Astrocyte of the spinal cord (primary cell): ENCODE data around the gene C19orf12.

Experiments used
- DNase-seq: peaks from one replicate; pipeline ENCODE4 v3.0.0; 2011; ENCODE audit warnings: low read depth, low spot score
- H3K4me3 ChIP-seq: 2 replicates; pipeline ENCODE4 v1.5.1; 2011; ENCODE audit warnings: low read depth, mild to moderate bottlenecking, low read length, moderate library complexity
- in situ Hi-C: cut with HindIII; loops from 2 replicates; pipeline ENCODE4 v1.10.0; 2017; ENCODE audit warnings: low sequenced_read_pairs
- TF ChIP-seq, protein P1 (sequence below): IDR thresholded peaks from 2 replicates; pipeline ENCODE4 v1.5.1; 2012; ENCODE audit warnings: low read depth, mild to moderate bottlenecking, low read length, inconsistent platforms

C19orf12 gene

DNA sequence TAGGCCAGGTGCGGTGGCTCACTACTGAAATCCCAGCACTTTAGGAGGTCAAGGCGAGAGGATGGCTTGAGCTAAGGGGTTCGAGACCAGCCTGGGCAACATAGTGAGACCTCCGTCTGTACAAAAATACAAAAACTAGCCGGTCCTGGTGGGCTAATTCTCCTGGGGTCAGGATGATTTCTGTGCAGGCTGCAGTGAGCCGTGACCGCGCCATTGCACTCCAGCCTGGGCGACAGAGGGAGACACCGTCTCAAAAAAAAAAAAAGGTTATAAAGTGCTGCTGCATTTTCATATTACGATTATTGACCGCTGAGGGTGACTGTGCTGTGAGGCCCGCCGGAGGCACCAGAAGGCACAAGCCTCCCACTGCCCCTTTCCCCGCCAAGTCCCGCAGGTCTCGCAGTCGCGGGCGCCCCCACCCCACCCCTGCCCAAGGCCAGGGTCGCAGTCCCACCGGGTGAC is 50.3 kb downstream of the C19orf12 start:
- peak overlapping the region; percentile 25 for H3K4me3 ChIP-seq
- TF ChIP-seq, protein P1, sequence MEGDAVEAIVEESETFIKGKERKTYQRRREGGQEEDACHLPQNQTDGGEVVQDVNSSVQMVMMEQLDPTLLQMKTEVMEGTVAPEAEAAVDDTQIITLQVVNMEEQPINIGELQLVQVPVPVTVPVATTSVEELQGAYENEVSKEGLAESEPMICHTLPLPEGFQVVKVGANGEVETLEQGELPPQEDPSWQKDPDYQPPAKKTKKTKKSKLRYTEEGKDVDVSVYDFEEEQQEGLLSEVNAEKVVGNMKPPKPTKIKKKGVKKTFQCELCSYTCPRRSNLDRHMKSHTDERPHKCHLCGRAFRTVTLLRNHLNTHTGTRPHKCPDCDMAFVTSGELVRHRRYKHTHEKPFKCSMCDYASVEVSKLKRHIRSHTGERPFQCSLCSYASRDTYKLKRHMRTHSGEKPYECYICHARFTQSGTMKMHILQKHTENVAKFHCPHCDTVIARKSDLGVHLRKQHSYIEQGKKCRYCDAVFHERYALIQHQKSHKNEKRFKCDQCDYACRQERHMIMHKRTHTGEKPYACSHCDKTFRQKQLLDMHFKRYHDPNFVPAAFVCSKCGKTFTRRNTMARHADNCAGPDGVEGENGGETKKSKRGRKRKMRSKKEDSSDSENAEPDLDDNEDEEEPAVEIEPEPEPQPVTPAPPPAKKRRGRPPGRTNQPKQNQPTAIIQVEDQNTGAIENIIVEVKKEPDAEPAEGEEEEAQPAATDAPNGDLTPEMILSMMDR: no peak
- DNase-seq: no peak
- in situ Hi-C loops: no loop called here

DNA sequence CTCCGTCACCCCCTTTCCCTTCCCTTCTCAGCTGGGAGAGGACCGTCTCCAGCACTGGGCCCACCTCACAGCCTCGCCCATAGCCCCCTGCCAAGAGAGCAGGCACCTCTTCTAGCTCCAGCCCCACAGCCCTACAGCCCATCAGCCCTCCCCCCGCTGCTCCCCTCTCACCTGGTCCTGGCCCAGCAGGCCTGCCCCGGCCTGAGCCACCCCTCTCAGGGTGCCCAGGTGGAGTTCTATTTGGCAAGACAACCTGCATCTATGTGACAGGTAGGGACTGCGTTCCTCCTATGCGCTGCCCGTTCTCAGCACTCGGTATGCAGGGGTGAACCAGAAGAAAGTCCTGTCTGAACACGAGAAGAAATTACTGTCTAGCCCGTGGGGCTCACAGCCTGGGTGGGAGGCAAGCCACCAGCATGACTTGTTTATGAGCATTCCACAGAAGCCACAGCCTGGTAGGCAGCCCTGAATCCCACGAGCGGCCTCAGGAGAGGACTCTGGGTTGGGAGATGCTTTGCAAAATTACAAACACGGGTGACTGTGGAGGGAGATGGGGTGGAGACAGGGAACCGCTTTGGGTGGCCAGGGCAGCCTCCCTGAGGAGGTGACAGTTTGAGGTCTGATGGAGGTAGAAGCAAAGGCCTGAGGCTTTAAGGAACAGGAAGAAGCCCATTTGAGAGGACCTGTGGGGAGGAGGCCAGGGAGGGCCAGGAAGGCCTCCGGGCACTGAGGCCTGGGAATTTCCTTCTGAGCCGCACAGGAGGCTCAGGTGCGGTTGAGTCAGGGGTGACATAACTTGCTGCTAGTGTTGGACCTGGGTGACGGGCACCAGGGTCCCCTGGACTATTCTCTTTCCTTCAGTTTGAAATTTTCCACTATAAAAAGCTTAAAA is 51.0 kb downstream of the C19orf12 start:
- peak; percentile 36 for DNase-seq
- in situ Hi-C loops: no loop called here
- TF ChIP-seq, protein P1: no peak
- no peak overlapping the region for H3K4me3 ChIP-seq

DNA sequence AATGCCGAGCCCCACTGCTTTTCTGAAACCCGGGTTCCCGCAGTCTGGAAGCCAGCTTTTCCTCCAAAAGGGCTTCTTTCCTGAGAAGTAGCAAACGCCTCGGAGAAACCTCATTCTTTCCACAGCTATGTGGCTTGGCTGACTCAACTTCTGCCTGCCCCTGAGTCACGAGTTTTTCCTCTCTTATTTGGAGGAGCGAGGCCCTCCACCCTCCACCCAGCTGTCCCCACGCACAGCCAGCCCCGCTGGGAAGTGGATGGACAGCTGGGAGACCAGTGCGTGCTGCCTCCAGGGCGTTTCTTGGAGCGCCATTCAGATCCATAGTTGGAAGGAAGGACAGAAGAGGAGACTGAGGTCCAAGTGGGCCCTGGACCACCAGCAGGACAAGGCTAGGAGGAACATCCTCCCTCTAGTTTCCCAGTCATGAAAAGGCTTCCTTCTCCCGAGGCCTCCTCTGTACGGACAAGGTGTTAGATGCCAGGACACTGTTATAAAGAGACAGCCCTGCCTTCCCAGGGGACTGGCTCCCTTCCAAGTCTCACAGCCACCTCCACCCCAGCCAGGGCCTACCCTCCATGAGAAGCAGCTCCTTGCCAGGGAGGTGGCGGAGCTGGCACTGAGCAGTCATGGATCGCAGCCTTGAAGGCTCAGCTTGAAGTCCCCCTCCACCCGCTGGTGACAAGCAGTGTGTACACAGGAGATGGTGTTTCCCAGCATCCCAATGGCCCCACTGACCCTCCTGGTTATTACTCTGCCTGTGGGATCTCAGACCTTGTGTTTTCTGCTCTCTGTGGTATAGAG is 52.3 kb downstream of the C19orf12 start:
- DNase-seq: peak; percentile 87
- in situ Hi-C loops: no loop called here
- TF ChIP-seq, protein P1: no peak
- no peak overlapping the region for H3K4me3 ChIP-seq

DNA sequence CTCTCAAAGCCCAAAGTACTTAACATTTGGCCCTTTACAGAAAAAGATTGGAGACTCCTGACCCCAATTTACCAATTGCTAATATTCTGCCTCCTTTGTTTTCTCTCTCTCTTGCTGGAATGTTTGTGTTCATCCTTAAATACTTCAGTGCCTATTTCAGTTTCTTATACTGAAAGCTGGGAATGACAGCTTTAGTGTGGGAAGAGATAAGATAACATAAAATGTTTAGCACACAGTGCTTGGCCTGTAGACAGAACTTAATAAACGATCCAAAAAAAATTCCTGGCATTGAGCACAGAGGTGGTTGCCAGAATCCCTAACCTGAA is 52.8 kb downstream of the C19orf12 start:
- no peak overlapping the region for H3K4me3 ChIP-seq
- in situ Hi-C loops: no loop called here
- no peak for DNase-seq
- TF ChIP-seq, protein P1: no peak

DNA sequence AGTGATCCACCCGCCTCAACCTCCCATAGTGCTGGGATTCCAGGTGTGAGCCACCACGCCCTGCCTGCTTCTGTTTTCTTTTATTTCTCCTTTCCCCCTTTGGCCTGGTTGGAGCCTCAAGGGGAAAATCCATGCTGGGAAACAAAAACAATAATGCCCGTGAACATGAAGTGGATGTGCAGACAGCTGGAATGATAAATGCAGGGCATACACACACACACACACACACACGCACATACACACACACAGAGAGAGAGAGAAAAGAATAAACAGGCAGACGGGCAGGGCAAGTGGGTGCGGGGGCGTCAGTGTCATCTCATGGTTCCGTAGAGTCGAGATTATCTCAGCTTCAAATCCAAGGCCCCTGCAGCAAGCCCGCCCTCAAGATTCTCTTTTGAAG is 54.2 kb downstream of the C19orf12 start:
- H3K4me3 ChIP-seq: no peak overlapping the region
- TF ChIP-seq, protein P1: no peak
- DNase-seq: no peak
- in situ Hi-C loops: no loop called here

DNA sequence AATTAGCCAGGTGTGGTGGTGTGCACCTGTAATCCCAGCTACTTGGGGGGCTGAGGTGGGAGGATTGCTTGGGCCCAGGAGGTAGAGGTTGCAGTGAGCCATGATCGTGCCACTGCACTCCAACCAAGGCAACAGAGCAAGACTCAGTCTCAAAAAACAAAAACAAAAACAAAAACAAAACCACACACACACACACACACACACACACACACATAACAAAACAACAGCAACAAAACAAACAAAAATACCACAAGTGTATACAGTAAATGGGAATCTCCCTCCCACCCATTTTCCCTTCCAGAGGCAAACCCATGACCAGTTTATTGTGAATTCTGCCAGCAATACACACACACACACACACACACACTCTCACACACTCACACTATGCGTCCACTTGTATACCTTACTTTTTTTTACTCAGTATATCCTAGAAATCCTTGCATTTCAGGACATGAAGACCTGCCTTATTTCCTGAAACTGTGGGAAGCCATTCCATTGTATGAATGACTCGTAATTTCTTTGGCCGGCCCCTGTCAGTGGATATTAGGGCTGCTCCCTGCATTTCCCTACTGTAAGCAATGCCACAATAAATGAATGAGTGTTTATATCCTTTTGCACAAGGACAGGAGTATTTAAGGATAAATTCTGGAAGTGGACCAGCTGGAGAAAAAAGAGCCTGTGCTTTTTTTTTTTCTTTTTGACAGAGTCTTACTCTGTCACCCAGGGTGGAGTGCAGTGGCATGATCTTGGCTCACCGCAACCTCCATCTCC is 56.7 kb downstream of the C19orf12 start:
- DNase-seq: no peak
- in situ Hi-C loops: no loop called here
- H3K4me3 ChIP-seq: no peak overlapping the region
- TF ChIP-seq, protein P1: no peak
